ENCODE data around the gene SEMA5B.

The SEMA5B gene

GRCh38 chr3:122967765-122968164 lies 59.8 kb downstream of the SEMA5B start:
- TF ChIP-seq ZFX (IDR thresholded peaks at IDR 0.05; ENCODE audit: borderline replicate concordance), result no peak
- TF ChIP-seq CTCF (IDR thresholded peaks at IDR 0.05), result no peak

GRCh38 chr3:122967356-122967755 lies 60.2 kb downstream of the SEMA5B start:
- TF ChIP-seq ZFX (IDR thresholded peaks at IDR 0.05; ENCODE audit: borderline replicate concordance), result no peak
- no peak for TF ChIP-seq CTCF (IDR thresholded peaks at IDR 0.05)
- H3K27ac ChIP-seq, result no peak overlapping the region

More at GRCh38 chr3:122967765-122968164, 59.8 kb downstream of the SEMA5B start:
- no peak overlapping the region for H3K27ac ChIP-seq

GRCh38 chr3:122966045-122966444 lies 61.5 kb downstream of the SEMA5B start:
- TF ChIP-seq CTCF (IDR thresholded peaks at IDR 0.05) (no peak), ZFX (IDR thresholded peaks at IDR 0.05; ENCODE audit: borderline replicate concordance) (no peak)

GRCh38 chr3:122964811-122965210 lies 62.8 kb downstream of the SEMA5B start:
- no peak for TF ChIP-seq ZFX (IDR thresholded peaks at IDR 0.05; ENCODE audit: borderline replicate concordance)
- H3K27ac ChIP-seq, result no peak overlapping the region

More at GRCh38 chr3:122966045-122966444, 61.5 kb downstream of the SEMA5B start:
- H3K27ac ChIP-seq, result no peak overlapping the region

GRCh38 chr3:122962149-122962548 lies 65.4 kb downstream of the SEMA5B start:
- H3K27ac ChIP-seq, result no peak overlapping the region
- no peak for TF ChIP-seq CTCF (IDR thresholded peaks at IDR 0.05)

- H3K27ac ChIP-seq, result no peak overlapping the region
- TF ChIP-seq ZFX (IDR thresholded peaks at IDR 0.05; ENCODE audit: borderline replicate concordance), result no peak
- no peak for TF ChIP-seq CTCF (IDR thresholded peaks at IDR 0.05)
Observed at GRCh38 chr3:122961146-122961545, 66.4 kb downstream of the SEMA5B start.

- H3K27ac ChIP-seq, result no peak overlapping the region
- TF ChIP-seq ZFX (IDR thresholded peaks at IDR 0.05; ENCODE audit: borderline replicate concordance) (no peak), CTCF (IDR thresholded peaks at IDR 0.05) (no peak)
Observed at GRCh38 chr3:122960652-122961051, 66.9 kb downstream of the SEMA5B start.

- TF ChIP-seq ZFX (IDR thresholded peaks at IDR 0.05; ENCODE audit: borderline replicate concordance) (no peak), CTCF (IDR thresholded peaks at IDR 0.05) (no peak)
- H3K27ac ChIP-seq, result no peak overlapping the region
Observed at GRCh38 chr3:122959339-122959738, 68.2 kb downstream of the SEMA5B start.
